Endothelial cell of umbilical vein (primary cell): ENCODE measurements around the gene PSKH1. TPM values are rescaled to one million over a fixed set of nuclear protein-coding genes. Genes with fewer than 3 reads are reported as not detected.

Experiments used
- BruUV-seq: library from RNA; stranded (reverse); fragments of 400-500 nt; replicated peaks from 2 replicates; lab custom pipeline; 2021; lab: Mats Ljungman, UMichigan
- CTCF ChIA-PET: fragments of 300-600, 350-600 bp; sonication (Branson Sonifier 250); formaldehyde crosslinking; loops from one replicate; lab custom pipeline; 2021; ENCODE audit warnings: antibody characterized with exemption, inconsistent platforms; lab: Charles Lee
- POLR2A ChIA-PET: fragments of 300-600, 350-600 bp; sonication (Branson Sonifier 250); formaldehyde crosslinking; loops from one replicate; lab custom pipeline; 2021; ENCODE audit warnings: antibody characterized with exemption, inconsistent platforms; lab: Charles Lee
- DNase-seq: peaks from one replicate; pipeline ENCODE4 v3.0.0-alpha.2; 2011; ENCODE audit warnings: low read depth, low spot score
- FAIRE-seq: peaks from 2 replicates; lab custom pipeline; 2011; peaks lifted over from hg19 to GRCh38; lab: Jason Lieb, UNC
- H2AFZ ChIP-seq: 2 replicates; pipeline ENCODE4 v1.6.0; 2012; ENCODE audit warnings: low read depth, low read length, control low read depth, inconsistent platforms
- H3K27ac ChIP-seq: 2 replicates; pipeline ENCODE4 v1.5.1; 2011; ENCODE audit warnings: low read depth, mild to moderate bottlenecking, control low read depth, low read length, moderate library complexity; ENCODE audit not compliant: insufficient read depth
- H3K27me3 ChIP-seq, 2 experiments: 2 replicates each; pipeline versions ENCODE4 v1.6.0 to v1.6.1; 2011; ENCODE audit warnings: low read length in 2 of 2, mixed read lengths in 1 of 2; ENCODE audit not compliant: control insufficient read depth in 2 of 2, insufficient read depth in 2 of 2
- H3K36me3 ChIP-seq, 2 experiments: 2 replicates in 1 of 2; 3 replicates in 1 of 2; pipeline ENCODE4 v1.5.1; 2011; ENCODE audit warnings: low read length in 2 of 2, mild to moderate bottlenecking in 1 of 2, moderate library complexity in 1 of 2; ENCODE audit not compliant: control insufficient read depth in 2 of 2, insufficient read depth in 2 of 2; ENCODE audit errors: extremely low read depth in 1 of 2
- H3K4me1 ChIP-seq: 3 replicates; pipeline ENCODE4 v1.5.1; 2011; ENCODE audit warnings: mild to moderate bottlenecking, low read length; ENCODE audit not compliant: control insufficient read depth, insufficient read depth; ENCODE audit errors: extremely low read depth
- H3K4me2 ChIP-seq: 2 replicates; pipeline ENCODE4 v1.6.1; 2011; ENCODE audit warnings: low read length, control low read depth, mixed read lengths; ENCODE audit not compliant: insufficient read depth
- H3K4me3 ChIP-seq, 3 experiments: fragments of 200-600 bp in 1 of 3; sonication (generic), shearing (Covaris generic) in 1 of 3; replicated peaks in 1 of 3; 2 replicates each; pipeline ENCODE4 v1.5.1; 2011 to 2016; ENCODE audit warnings: control low read depth in 3 of 3, low read length in 3 of 3, mild to moderate bottlenecking in 2 of 3, inconsistent platforms in 1 of 3, low read depth in 1 of 3, moderate library complexity in 1 of 3; ENCODE audit not compliant: insufficient read depth in 1 of 3
- H3K79me2 ChIP-seq: 2 replicates; pipeline ENCODE4 v1.6.0; 2012; ENCODE audit warnings: low read length, inconsistent platforms; ENCODE audit not compliant: control insufficient read depth, insufficient read depth
- H3K9ac ChIP-seq: replicated peaks from 2 replicates; pipeline ENCODE3; 2011; ENCODE audit warnings: low read length, control low read depth; ENCODE audit not compliant: insufficient read depth; ENCODE audit errors: extremely low read depth
- H3K9me1 ChIP-seq: replicated peaks from 3 replicates; pipeline ENCODE4 v1.6.0; 2011; ENCODE audit warnings: mild to moderate bottlenecking, low read length; ENCODE audit not compliant: control insufficient read depth, insufficient read depth; ENCODE audit errors: extremely low read depth
- H3K9me3 ChIP-seq: replicated peaks from 2 replicates; pipeline ENCODE4 v1.5.1; 2012; ENCODE audit warnings: low read length, inconsistent platforms; ENCODE audit not compliant: control insufficient read depth, insufficient read depth
- H4K20me1 ChIP-seq: replicated peaks from 2 replicates; pipeline ENCODE3; 2011; ENCODE audit warnings: mild to moderate bottlenecking, low read length; ENCODE audit not compliant: control insufficient read depth, insufficient read depth; ENCODE audit errors: extremely low read depth
- CTCF ChIP-seq, 2 donors: IDR thresholded peaks; 1 replicate in 1 of 2; 2 replicates in 1 of 2; pipeline ENCODE4 v1.5.1; 2011; ENCODE audit warnings: low read length in 2 of 2, mild to moderate bottlenecking in 2 of 2, moderate library complexity in 2 of 2, control low read depth in 1 of 2, inconsistent platforms in 1 of 2, low read depth in 1 of 2; ENCODE audit not compliant: insufficient read depth in 1 of 2; ENCODE audit errors: extremely low read depth in 1 of 2
- EZH2 ChIP-seq: IDR thresholded peaks from 2 replicates; pipeline ENCODE4 v1.6.1; 2012; ENCODE audit warnings: borderline replicate concordance, low read depth, mild to moderate bottlenecking, moderate library complexity, low read length, inconsistent platforms; ENCODE audit not compliant: severe bottlenecking
- FOS ChIP-seq: IDR thresholded peaks from 2 replicates; pipeline ENCODE4 v1.6.1; 2011; ENCODE audit warnings: mild to moderate bottlenecking, low read length, moderate library complexity, borderline replicate concordance; ENCODE audit not compliant: insufficient read depth
- GATA2 ChIP-seq: IDR thresholded peaks from 2 replicates; pipeline ENCODE4 v1.7.0; 2011; ENCODE audit warnings: low read depth, mild to moderate bottlenecking, moderate library complexity, mixed read lengths, low read length; ENCODE audit not compliant: insufficient read length, insufficient read depth
- JUN ChIP-seq: IDR thresholded peaks from 2 replicates; pipeline ENCODE4 v1.6.1; 2011; ENCODE audit warnings: borderline replicate concordance, low read depth; ENCODE audit not compliant: insufficient read length, insufficient read depth
- MYC ChIP-seq: IDR thresholded peaks from one replicate; pipeline ENCODE4 v1.6.1; 2011; ENCODE audit warnings: mild to moderate bottlenecking, low read depth, low read length
- POLR2A ChIP-seq: IDR thresholded peaks from 2 replicates; pipeline ENCODE4 v1.6.1; 2012; ENCODE audit warnings: low read depth, mild to moderate bottlenecking, control low read depth, low read length
- POLR2AphosphoS5 ChIP-seq: IDR thresholded peaks from 2 replicates; pipeline ENCODE4 v1.6.1; 2012; ENCODE audit warnings: low read depth, mild to moderate bottlenecking, control low read depth, low read length, moderate library complexity; ENCODE audit not compliant: insufficient read depth
- dilution Hi-C: fragments of 300-500 bp; cut with MboI; formaldehyde crosslinking; loops from one replicate; pipeline ENCODE4 v1.15.0; 2019; ENCODE audit warnings: low sequenced_read_pairs; ENCODE audit not compliant: extremely low pct_ligation_motif_present
- intact Hi-C: fragments of 100-400 bp; cut with micrococcal nuclease; formaldehyde crosslinking; loops from one replicate; pipeline ENCODE4 v1.10.0; 2022
- polyA plus RNA-seq, 4 experiments: library from polyadenylated mRNA; depleted of rRNA in 3 of 4; stranded (reverse) in 3 of 4; unstranded in 1 of 4; fragments of >200 nt; gene quantifications; 2 replicates each; pipeline versions ENCODE4 v1.2.1 to v1.2.3, GENCODE V29; 2011 to 2012; ENCODE audit warnings: missing spikeins in 1 of 4
- total RNA-seq: library from RNA; stranded (reverse); gene quantifications from 2 replicates; pipeline ENCODE4 v1.2.3, GENCODE V29; 2021
- TF ChIP-seq, protein P1 (sequence below): IDR thresholded peaks from 2 replicates; pipeline ENCODE4 v1.6.1; 2011; ENCODE audit not compliant: insufficient read depth, insufficient read length

Gene PSKH1
- total and polyA plus RNA-seq, 2 donors (not counting 3 experiments of a cell fraction or from before 2014, with no cell fraction given) = 25.9 to 42.6 TPM

DNA sequence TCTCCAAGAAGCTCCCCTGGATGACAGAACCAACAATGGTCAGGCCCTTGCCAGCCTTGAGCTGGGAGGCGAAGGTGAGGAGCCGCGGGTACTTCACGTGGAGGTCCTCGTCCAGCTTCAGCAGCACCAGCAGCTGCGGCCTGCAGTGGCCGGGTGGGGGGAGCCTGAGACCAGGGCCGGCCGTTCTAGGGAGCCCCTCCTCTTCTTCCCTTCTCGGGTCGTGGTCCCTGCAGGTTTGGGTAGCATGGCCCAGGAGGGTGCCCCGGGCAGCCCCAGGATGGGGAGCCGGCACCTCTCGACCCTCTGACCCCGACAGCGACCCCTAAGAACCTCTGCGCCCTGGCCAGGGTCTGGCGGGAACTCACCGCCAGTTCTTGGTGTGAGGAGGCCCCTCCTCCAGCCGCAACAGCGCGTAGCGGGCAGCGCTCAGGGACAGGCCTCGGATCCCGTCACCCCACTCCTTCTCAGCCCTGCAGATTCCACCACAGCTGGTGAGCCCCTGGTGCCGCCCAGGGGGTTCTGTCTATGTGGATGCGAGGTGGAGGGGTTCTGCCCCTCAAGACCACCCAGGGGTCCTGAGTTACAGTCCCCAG, 54.0 kb downstream of the PSKH1 start:
- no peaks in the 10 kb centered on the region for H3K4me1 ChIP-seq
- no peak for FAIRE-seq
- no peak for DNase-seq
- dilution Hi-C loops (no loop called here), intact Hi-C loops (no loop called here)
- H3K4me2 ChIP-seq = no peak overlapping the region
- H3K36me3 ChIP-seq = peaks cover 30 to 90% of the 10 kb centered on the region in 2 experiments
- no TSS peak for BruUV-seq
- no peaks in the 10 kb centered on the region for H3K9me3 ChIP-seq
- no peak overlapping the region for H2AFZ ChIP-seq
- ChIA-PET POLR2A (no interaction called here), CTCF (interaction anchor here (1.0 to 1.5 kb wide), 5 partner anchors 64 to 426 kb away, joined by 3 to 6 read pairs (median 4); no protein-coding TSS in a partner anchor)
- H3K79me2 ChIP-seq = no peaks in the 10 kb centered on the region
- no peak overlapping the region for H3K4me3 ChIP-seq
- no peaks in the 10 kb centered on the region for H3K9me1 ChIP-seq
- TF ChIP-seq, protein P1, sequence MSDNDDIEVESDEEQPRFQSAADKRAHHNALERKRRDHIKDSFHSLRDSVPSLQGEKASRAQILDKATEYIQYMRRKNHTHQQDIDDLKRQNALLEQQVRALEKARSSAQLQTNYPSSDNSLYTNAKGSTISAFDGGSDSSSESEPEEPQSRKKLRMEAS = no peak
- TF ChIP-seq GATA2 = no peak
- no peak for TF ChIP-seq EZH2
- H3K27me3 ChIP-seq = no peaks in the 10 kb centered on the region
- no peak overlapping the region for H3K9ac ChIP-seq
- H3K27ac ChIP-seq = no peak overlapping the region
- no peaks in the 10 kb centered on the region for H4K20me1 ChIP-seq

DNA sequence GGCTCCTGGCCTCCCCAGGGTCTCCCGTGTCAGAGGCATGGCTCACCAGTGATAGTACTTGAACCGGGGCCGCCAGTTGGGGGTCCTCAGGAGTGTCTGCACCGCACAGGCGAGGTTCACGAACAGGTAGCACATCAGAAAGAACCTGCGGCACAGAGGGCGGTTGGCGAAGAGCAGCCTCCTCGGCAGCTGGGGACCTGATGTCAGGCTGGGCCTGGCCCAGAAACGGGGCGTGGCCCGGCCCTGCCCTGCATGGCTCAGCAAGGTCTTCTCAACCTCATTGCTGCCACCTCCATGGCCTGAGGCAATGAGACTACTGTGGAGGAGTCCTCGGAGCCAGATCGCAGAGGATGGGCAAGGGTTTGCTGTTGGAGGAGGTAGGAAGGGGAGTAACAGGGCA, 55.0 kb downstream of the PSKH1 start:
- Histone ChIP-seq H3K79me2 (no peaks in the 10 kb centered on the region), H3K9me1 (no peaks in the 10 kb centered on the region), H3K27ac (no peak overlapping the region), H4K20me1 (no peaks in the 10 kb centered on the region), H3K9me3 (no peaks in the 10 kb centered on the region), H3K27me3 (no peaks in the 10 kb centered on the region), H3K4me2 (no peak overlapping the region), H3K36me3 (peaks cover 31 to 84% of the 10 kb centered on the region in 2 experiments), H3K4me3 (no peak overlapping the region), H2AFZ (no peak overlapping the region), H3K4me1 (no peaks in the 10 kb centered on the region), H3K9ac (no peak overlapping the region)
- dilution Hi-C loops = no loop called here
- BruUV-seq = no TSS peak
- ChIA-PET POLR2A (no interaction called here), CTCF (no interaction called here)
- intact Hi-C loops = no loop called here
- no peak for DNase-seq
- no peak for TF ChIP-seq EZH2
- TF ChIP-seq FOS = no peak
- no peak for TF ChIP-seq CTCF (IDR thresholded peaks at IDR 0.05; ENCODE audit: extremely low read depth in 1 of 2, insufficient read depth in 1 of 2, low read depth in 1 of 2, low read length in 2 of 2)
- no peak for TF ChIP-seq POLR2A
- no peak for TF ChIP-seq POLR2AphosphoS5
- TF ChIP-seq JUN = no peak
- no peak for TF ChIP-seq MYC
- TF ChIP-seq GATA2 = no peak
- TF ChIP-seq, protein P1 = no peak
- no peak for FAIRE-seq
